Measurements from ENCODE around the gene QTRT2.

Gene QTRT2

DNA sequence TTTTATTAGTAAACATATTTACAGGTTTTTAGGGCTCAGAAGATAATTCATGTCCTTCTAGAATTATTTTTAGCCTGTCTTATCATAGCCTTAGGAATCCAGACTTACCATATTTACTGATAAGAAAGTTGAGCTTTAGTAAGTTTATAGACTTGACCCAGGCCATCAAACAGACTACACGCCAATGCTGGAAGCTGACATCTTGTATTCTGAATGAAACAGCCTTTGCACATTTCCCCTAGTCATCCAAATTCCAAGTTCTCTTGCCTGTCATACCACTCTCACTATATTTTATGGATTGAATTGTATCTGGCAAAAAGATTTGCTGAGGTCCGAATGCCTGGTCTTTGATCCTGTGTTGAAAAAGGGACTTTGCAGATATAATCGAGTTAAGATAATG, 63.7 kb downstream of the QTRT2 start:
- H3K4me3 ChIP-seq = no peak overlapping the region
- intact Hi-C loops (cut with DNase I; ENCODE audit: low total_unique reads) = no loop called here
- H3K4me1 ChIP-seq = no peaks in the 10 kb centered on the region
- H3K27me3 ChIP-seq = no peaks in the 10 kb centered on the region
- DNase-seq = no peak
- TF ChIP-seq, protein P1, sequence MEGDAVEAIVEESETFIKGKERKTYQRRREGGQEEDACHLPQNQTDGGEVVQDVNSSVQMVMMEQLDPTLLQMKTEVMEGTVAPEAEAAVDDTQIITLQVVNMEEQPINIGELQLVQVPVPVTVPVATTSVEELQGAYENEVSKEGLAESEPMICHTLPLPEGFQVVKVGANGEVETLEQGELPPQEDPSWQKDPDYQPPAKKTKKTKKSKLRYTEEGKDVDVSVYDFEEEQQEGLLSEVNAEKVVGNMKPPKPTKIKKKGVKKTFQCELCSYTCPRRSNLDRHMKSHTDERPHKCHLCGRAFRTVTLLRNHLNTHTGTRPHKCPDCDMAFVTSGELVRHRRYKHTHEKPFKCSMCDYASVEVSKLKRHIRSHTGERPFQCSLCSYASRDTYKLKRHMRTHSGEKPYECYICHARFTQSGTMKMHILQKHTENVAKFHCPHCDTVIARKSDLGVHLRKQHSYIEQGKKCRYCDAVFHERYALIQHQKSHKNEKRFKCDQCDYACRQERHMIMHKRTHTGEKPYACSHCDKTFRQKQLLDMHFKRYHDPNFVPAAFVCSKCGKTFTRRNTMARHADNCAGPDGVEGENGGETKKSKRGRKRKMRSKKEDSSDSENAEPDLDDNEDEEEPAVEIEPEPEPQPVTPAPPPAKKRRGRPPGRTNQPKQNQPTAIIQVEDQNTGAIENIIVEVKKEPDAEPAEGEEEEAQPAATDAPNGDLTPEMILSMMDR (IDR thresholded peaks at IDR 0.05) = no peak
- H3K27ac ChIP-seq = no peak overlapping the region
- H3K9me3 ChIP-seq = no peaks in the 10 kb centered on the region
- no peaks in the 10 kb centered on the region for H3K36me3 ChIP-seq

DNA sequence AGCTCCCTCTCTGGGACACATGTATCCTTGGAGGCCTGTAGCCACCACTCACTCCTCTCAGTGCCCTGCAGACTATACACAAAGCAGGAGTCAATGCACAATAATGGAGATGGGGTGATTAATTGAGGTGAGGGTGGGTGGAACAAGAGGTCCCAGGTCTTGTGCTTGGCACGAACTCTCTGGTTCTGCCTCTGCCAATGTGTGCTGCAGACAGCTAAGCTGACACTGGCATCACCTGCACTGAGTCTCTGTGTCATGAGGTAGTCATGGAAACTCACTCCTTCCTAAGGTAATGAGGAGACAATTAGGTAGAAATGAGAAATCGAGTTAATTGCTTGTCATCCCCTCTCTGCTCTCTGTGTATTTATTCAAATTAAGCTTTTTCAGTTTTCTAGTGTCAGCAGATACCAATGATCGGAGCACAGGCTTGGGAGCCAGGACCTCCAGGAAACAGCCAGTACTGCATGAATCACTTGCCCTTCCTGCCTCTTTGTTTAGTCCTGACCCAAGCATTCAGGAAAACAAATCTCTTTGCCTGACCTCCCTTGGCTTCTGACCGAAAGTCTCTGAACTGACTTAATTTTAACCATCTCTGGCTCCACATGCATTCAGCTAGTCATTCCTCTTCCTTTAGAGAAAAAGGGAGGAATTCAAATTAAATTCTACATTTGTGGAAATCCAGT, 65.6 kb downstream of the QTRT2 start:
- H3K27me3 ChIP-seq = no peaks in the 10 kb centered on the region
- H3K4me3 ChIP-seq = no peak overlapping the region
- no peak overlapping the region for H3K27ac ChIP-seq
- DNase-seq = no peak
- no peaks in the 10 kb centered on the region for H3K4me1 ChIP-seq
- intact Hi-C loops (cut with DNase I; ENCODE audit: low total_unique reads) = no loop called here
- H3K36me3 ChIP-seq = no peaks in the 10 kb centered on the region
- H3K9me3 ChIP-seq = no peaks in the 10 kb centered on the region
- TF ChIP-seq, protein P1 (IDR thresholded peaks at IDR 0.05) = no peak

DNA sequence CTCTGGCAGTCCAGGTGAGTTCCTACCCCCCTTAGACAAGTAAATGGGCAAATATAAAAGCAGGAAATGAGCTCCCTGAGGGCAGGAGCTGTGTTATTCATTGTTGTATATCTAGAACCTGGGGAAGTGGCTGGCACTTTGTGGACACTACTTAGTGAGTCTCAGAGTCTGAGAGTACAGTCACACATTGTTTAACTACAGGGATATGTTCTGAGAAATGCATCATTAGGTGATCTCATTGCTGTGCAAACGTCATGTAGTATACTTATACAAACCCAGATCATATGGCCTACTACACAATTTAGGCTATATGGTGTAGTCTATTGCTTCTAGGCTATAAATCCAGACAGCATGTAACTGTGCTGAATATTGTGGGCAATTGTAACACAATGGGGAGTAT, 69.9 kb downstream of the QTRT2 start:
- TF ChIP-seq, protein P1 (IDR thresholded peaks at IDR 0.05) = no peak
- no peaks in the 10 kb centered on the region for H3K36me3 ChIP-seq
- no peaks in the 10 kb centered on the region for H3K9me3 ChIP-seq
- H3K4me1 ChIP-seq = no peaks in the 10 kb centered on the region
- intact Hi-C loops (cut with DNase I; ENCODE audit: low total_unique reads) = no loop called here
- no peak overlapping the region for H3K27ac ChIP-seq
- H3K27me3 ChIP-seq = no peaks in the 10 kb centered on the region
- H3K4me3 ChIP-seq = no peak overlapping the region
- no peak for DNase-seq

DNA sequence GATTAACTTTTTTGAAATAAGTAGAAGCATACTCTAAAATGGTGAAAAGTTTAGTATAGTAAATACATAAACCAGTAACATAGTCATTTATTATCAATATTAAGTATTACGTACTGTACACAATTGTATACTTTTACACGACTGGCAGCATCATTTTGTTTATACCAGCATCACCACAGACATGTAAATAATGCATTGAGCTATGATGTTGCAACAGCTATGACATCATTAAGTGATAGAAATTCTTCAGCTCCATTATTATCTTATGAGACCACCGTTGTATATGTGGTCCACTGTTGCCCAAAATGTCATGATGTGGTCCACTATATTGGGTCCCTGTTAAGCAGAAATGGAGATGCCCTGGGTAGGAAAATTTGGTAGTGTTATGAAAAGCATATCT, 71.0 kb downstream of the QTRT2 start:
- Histone ChIP-seq H3K36me3 (no peaks in the 10 kb centered on the region), H3K4me1 (no peaks in the 10 kb centered on the region), H3K27ac (no peak overlapping the region), H3K9me3 (no peaks in the 10 kb centered on the region), H3K4me3 (no peak overlapping the region), H3K27me3 (no peaks in the 10 kb centered on the region)
- no peak for DNase-seq
- TF ChIP-seq, protein P1 (IDR thresholded peaks at IDR 0.05) = no peak
- intact Hi-C loops (cut with DNase I; ENCODE audit: low total_unique reads) = no loop called here

DNA sequence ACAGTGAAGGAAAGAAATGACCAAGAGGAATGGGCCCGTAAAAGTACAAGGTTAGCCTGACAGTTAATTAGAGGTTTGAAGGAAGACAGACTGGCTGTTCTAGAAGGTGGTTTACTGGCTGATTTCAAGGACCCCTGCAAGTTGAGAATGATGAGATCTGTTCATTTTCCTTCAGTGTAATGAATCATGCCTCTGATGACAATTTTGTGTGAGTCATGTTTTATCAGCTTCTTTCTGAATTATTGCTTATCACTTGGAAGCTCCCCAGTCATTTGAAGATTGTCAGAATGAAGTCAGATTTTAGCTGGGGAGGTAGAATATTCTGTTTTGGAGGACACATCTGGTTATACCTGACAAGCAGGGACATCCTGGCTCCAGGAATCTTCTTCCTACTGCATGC, 71.7 kb downstream of the QTRT2 start:
- DNase-seq = no peak
- H3K27ac ChIP-seq = no peak overlapping the region
- no peaks in the 10 kb centered on the region for H3K4me1 ChIP-seq
- no peak overlapping the region for H3K4me3 ChIP-seq
- no peaks in the 10 kb centered on the region for H3K27me3 ChIP-seq
- TF ChIP-seq, protein P1 (IDR thresholded peaks at IDR 0.05) = no peak
- no peaks in the 10 kb centered on the region for H3K9me3 ChIP-seq
- intact Hi-C loops (cut with DNase I; ENCODE audit: low total_unique reads) = no loop called here
- no peaks in the 10 kb centered on the region for H3K36me3 ChIP-seq

DNA sequence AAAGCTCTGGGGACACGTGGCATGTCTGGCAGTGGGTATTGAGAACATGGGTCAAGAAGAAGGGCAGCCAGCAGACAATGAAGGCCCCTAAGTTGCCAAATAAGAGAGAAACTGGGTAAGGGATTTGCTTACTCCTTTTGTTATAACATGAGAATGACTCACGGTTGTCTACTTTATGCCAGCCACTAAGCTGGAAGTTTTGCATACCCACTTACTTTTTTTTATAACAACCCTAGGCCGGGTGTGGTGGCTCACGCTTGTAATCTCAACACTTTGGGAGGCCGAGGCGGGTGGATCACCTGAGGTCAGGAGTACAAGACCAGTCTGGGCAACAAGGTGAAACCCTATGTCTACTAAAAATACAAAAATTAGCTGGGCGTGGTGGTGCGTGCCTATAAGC, 72.3 kb downstream of the QTRT2 start:
- no peaks in the 10 kb centered on the region for H3K9me3 ChIP-seq
- H3K4me3 ChIP-seq = no peak overlapping the region
- no peak for DNase-seq
- H3K27ac ChIP-seq = no peak overlapping the region
- no peaks in the 10 kb centered on the region for H3K36me3 ChIP-seq
- H3K4me1 ChIP-seq = no peaks in the 10 kb centered on the region
- TF ChIP-seq, protein P1 (IDR thresholded peaks at IDR 0.05) = no peak
- intact Hi-C loops (cut with DNase I; ENCODE audit: low total_unique reads) = no loop called here
- H3K27me3 ChIP-seq = no peaks in the 10 kb centered on the region

Data from tibial artery (tissue), 4 donors.